Liver (tissue), 3 donors: Measurements from ENCODE around the gene PRKCSH.
"Not testable (repeated sequence)": the region's sequence is repeated elsewhere in the genome, so short reads cannot be mapped to it uniquely, and the experiment has no call there.

Experiments used
- GABPA ChIP-seq, 2 donors: IDR thresholded peaks in 1 of 2; conservative IDR thresholded peaks in 1 of 2; 2 replicates each; pipeline ENCODE4 v1.6.1; 2016; ENCODE audit warnings: antibody characterized with exemption in 2 of 2, mild to moderate bottlenecking in 1 of 2, moderate library complexity in 1 of 2
- RAD21 ChIP-seq, 2 donors: IDR thresholded peaks; 2 replicates each; pipeline ENCODE4 v1.6.1; 2016; ENCODE audit warnings: antibody characterized with exemption in 2 of 2, mild to moderate bottlenecking in 2 of 2
- SP1 ChIP-seq: IDR thresholded peaks from 2 replicates; pipeline ENCODE4 v1.6.1; 2018; ENCODE audit warnings: antibody characterized with exemption, mild to moderate bottlenecking
- YY1 ChIP-seq: IDR thresholded peaks from 2 replicates; pipeline ENCODE4 v1.6.1; 2016; ENCODE audit warnings: antibody characterized with exemption, mild to moderate bottlenecking
- TF ChIP-seq, protein P1 (sequence below): fragments of 150-350 bp; IDR thresholded peaks from 2 replicates; pipeline ENCODE4 v1.5.1; 2017; ENCODE audit warnings: improper control_type of control experiment, low read depth, low read length; ENCODE audit not compliant: missing input control
- TF ChIP-seq, protein P2 (sequence below): IDR thresholded peaks from 2 replicates; pipeline ENCODE4 v1.6.1; 2016; ENCODE audit warnings: antibody characterized with exemption, mild to moderate bottlenecking
- TF ChIP-seq, protein P3 (sequence below): IDR thresholded peaks from 2 replicates; pipeline ENCODE4 v1.6.1; 2016; ENCODE audit warnings: antibody characterized with exemption
- donor health status: healthy.
- donor health status: healthy.

DNA sequence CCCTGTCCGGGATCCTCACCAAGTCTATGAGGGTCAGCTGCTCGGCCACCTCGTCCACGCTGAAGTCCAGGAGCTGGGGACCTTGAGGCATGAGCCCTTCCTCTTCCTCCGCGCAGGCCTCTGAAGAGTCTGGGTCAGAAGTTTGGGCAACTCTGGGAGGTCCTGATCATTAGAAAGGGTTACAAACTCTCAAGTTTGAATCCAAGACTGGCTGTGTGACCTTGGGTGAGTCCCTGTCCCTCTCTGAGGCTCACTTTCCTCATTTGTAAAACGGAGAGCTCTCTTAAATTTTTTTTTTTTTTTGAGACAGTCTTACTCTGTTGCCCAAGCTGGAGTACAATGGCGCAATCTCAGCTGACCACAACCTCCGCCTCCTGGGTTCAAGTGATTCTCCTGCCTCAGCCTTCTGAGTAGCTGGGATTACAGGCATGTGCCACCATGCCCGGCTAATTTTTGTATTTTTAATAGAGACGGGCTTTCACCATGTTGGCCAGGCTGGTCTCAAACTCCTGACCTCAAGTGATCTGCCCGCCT lies 28.7 kb upstream of the PRKCSH start:
- TF ChIP-seq, protein P1, sequence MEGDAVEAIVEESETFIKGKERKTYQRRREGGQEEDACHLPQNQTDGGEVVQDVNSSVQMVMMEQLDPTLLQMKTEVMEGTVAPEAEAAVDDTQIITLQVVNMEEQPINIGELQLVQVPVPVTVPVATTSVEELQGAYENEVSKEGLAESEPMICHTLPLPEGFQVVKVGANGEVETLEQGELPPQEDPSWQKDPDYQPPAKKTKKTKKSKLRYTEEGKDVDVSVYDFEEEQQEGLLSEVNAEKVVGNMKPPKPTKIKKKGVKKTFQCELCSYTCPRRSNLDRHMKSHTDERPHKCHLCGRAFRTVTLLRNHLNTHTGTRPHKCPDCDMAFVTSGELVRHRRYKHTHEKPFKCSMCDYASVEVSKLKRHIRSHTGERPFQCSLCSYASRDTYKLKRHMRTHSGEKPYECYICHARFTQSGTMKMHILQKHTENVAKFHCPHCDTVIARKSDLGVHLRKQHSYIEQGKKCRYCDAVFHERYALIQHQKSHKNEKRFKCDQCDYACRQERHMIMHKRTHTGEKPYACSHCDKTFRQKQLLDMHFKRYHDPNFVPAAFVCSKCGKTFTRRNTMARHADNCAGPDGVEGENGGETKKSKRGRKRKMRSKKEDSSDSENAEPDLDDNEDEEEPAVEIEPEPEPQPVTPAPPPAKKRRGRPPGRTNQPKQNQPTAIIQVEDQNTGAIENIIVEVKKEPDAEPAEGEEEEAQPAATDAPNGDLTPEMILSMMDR, result not testable (repeated sequence)
- not testable (repeated sequence) for TF ChIP-seq GABPA (IDR thresholded peaks at IDR 0.05 in 1 of 2, conservative IDR thresholded peaks at IDR 0.05 in 1 of 2); SP1; RAD21 (IDR thresholded peaks at IDR 0.05); YY1
- TF ChIP-seq, protein P2, sequence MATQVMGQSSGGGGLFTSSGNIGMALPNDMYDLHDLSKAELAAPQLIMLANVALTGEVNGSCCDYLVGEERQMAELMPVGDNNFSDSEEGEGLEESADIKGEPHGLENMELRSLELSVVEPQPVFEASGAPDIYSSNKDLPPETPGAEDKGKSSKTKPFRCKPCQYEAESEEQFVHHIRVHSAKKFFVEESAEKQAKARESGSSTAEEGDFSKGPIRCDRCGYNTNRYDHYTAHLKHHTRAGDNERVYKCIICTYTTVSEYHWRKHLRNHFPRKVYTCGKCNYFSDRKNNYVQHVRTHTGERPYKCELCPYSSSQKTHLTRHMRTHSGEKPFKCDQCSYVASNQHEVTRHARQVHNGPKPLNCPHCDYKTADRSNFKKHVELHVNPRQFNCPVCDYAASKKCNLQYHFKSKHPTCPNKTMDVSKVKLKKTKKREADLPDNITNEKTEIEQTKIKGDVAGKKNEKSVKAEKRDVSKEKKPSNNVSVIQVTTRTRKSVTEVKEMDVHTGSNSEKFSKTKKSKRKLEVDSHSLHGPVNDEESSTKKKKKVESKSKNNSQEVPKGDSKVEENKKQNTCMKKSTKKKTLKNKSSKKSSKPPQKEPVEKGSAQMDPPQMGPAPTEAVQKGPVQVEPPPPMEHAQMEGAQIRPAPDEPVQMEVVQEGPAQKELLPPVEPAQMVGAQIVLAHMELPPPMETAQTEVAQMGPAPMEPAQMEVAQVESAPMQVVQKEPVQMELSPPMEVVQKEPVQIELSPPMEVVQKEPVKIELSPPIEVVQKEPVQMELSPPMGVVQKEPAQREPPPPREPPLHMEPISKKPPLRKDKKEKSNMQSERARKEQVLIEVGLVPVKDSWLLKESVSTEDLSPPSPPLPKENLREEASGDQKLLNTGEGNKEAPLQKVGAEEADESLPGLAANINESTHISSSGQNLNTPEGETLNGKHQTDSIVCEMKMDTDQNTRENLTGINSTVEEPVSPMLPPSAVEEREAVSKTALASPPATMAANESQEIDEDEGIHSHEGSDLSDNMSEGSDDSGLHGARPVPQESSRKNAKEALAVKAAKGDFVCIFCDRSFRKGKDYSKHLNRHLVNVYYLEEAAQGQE, result not testable (repeated sequence)
- TF ChIP-seq, protein P3, sequence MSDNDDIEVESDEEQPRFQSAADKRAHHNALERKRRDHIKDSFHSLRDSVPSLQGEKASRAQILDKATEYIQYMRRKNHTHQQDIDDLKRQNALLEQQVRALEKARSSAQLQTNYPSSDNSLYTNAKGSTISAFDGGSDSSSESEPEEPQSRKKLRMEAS, result not testable (repeated sequence)
